ENCODE results near the gene MYO1B.

DNA sequence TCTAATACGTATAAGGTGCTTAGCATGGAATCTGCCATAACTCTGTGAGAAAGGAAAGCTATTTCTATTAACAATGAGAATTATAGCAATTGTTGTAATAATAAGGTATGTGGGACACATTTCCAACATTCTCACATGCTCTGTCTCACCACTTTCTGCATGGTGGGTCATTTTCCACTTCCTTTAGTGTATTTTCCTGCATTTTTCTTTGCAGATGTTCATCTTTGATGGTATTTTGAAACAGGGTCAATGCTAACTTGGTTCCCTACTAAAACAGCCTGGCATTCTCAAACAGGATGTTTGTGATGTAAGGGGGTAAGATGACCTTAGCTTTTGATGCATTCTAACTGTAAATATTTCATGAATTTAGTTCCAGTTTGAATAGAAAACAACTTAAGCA lies 54.7 kb downstream of the MYO1B start:
- TF ChIP-seq, protein P1, sequence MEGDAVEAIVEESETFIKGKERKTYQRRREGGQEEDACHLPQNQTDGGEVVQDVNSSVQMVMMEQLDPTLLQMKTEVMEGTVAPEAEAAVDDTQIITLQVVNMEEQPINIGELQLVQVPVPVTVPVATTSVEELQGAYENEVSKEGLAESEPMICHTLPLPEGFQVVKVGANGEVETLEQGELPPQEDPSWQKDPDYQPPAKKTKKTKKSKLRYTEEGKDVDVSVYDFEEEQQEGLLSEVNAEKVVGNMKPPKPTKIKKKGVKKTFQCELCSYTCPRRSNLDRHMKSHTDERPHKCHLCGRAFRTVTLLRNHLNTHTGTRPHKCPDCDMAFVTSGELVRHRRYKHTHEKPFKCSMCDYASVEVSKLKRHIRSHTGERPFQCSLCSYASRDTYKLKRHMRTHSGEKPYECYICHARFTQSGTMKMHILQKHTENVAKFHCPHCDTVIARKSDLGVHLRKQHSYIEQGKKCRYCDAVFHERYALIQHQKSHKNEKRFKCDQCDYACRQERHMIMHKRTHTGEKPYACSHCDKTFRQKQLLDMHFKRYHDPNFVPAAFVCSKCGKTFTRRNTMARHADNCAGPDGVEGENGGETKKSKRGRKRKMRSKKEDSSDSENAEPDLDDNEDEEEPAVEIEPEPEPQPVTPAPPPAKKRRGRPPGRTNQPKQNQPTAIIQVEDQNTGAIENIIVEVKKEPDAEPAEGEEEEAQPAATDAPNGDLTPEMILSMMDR (conservative IDR thresholded peaks at IDR 0.05) = no peak
- no peak for TF ChIP-seq ZFX (IDR thresholded peaks at IDR 0.05)
